Calu3 (cell line): Measurements from ENCODE around the gene C6orf62. TPM values are rescaled to one million over a fixed set of nuclear protein-coding genes. Genes with fewer than 3 reads are reported as not detected.
"Not testable (repeated sequence)": the region's sequence is repeated elsewhere in the genome, so short reads cannot be mapped to it uniquely, and the experiment has no call there.

Source experiments
- BruUV-seq: library from RNA; stranded (reverse); fragments of 400-500 nt; replicated peaks from 2 replicates; lab custom pipeline; 2021; lab: Mats Ljungman, UMichigan
- CTCF ChIA-PET: fragments of 300-600 bp; sonication (Branson Sonifier 250); formaldehyde crosslinking; loops from one replicate; lab custom pipeline; 2022; ENCODE audit warnings: antibody characterized with exemption; lab: Charles Lee
- DNase-seq: peaks from one replicate; pipeline ENCODE4 v3.0.0; 2022
- H3K27ac Mint-ChIP-seq: one replicate; pipeline ENCODE4 v1.8.0; 2022; ENCODE audit warnings: mixed read lengths; ENCODE audit not compliant: unreplicated experiment
- H3K27me3 Mint-ChIP-seq: one replicate; pipeline ENCODE4 v1.8.0; 2022; ENCODE audit warnings: mixed read lengths; ENCODE audit not compliant: unreplicated experiment
- H3K36me3 Mint-ChIP-seq: one replicate; pipeline ENCODE4 v1.8.0; 2022; ENCODE audit warnings: mild to moderate bottlenecking, moderate library complexity, mixed read lengths; ENCODE audit not compliant: insufficient read depth, unreplicated experiment
- H3K4me1 Mint-ChIP-seq: one replicate; pipeline ENCODE4 v1.8.0; 2022; ENCODE audit warnings: mild to moderate bottlenecking, low read depth, mixed read lengths; ENCODE audit not compliant: unreplicated experiment
- H3K4me3 Mint-ChIP-seq: one replicate; pipeline ENCODE4 v1.8.0; 2022; ENCODE audit warnings: mild to moderate bottlenecking, low read depth, moderate library complexity, mixed read lengths; ENCODE audit not compliant: unreplicated experiment
- H3K9me3 Mint-ChIP-seq: one replicate; pipeline ENCODE4 v1.8.0; 2022; ENCODE audit warnings: low read depth, mixed read lengths; ENCODE audit not compliant: unreplicated experiment
- CTCF ChIP-seq: fragments of 200-600 bp; IDR thresholded peaks from one replicate; pipeline ENCODE4 v1.8.0; 2022; ENCODE audit warnings: antibody characterized with exemption; ENCODE audit not compliant: unreplicated experiment
- intact Hi-C: fragments of 100-400 bp; cut with micrococcal nuclease; formaldehyde crosslinking; loops from one replicate; pipeline ENCODE4 v1.10.0; 2022; ENCODE audit not compliant: unreplicated experiment
- total RNA-seq: library from RNA; stranded (reverse); gene quantifications from 2 replicates; pipeline ENCODE4 v1.2.3, GENCODE V29; 2022

C6orf62 gene
- total RNA-seq, 1 experiment from 2014 or later, result 334 TPM

- H3K4me1 Mint-ChIP-seq, result peaks cover 25% of the 10 kb centered on the region
- no peak for DNase-seq
- CTCF ChIA-PET, result interaction anchor here (0.7 to 3.7 kb wide), 2 partner anchors 83 to 116 kb away, joined by 3 to 17 read pairs; no protein-coding TSS in a partner anchor
- no peak for TF ChIP-seq CTCF
- H3K27me3 Mint-ChIP-seq, result no peaks in the 10 kb centered on the region
- H3K36me3 Mint-ChIP-seq, result peaks cover 35% of the 10 kb centered on the region
- no peak overlapping the region for H3K4me3 Mint-ChIP-seq
- H3K9me3 Mint-ChIP-seq, result no peaks in the 10 kb centered on the region
- intact Hi-C loops, result loop anchor here (5.0 kb wide), 2 partner anchors 49 to 376 kb away; partner anchors contain the start of gene KIAA0319
- no peak overlapping the region for H3K27ac Mint-ChIP-seq
- no TSS peak for BruUV-seq
Observed at GRCh38 chr6:24696097-24696496, 22.9 kb downstream of the C6orf62 start.

- not testable (repeated sequence) for H3K9me3 Mint-ChIP-seq, H3K4me3 Mint-ChIP-seq, H3K27ac Mint-ChIP-seq, H3K27me3 Mint-ChIP-seq, BruUV-seq
- peak; percentile 57 for DNase-seq
- TF ChIP-seq CTCF, result peak; percentile 65
- Mint-ChIP-seq H3K36me3 (peaks cover 30% of the 10 kb centered on the region), H3K4me1 (peaks cover 23% of the 10 kb centered on the region)
- CTCF ChIA-PET, result interaction anchor here (3.7 kb wide), 1 partner anchor 115 kb away, joined by 17 read pairs; no protein-coding TSS in a partner anchor
- intact Hi-C loops, result loop anchor here (1.0 to 5.0 kb wide), 6 partner anchors 48 to 377 kb away; partner anchors contain the start of gene KIAA0319
Observed at GRCh38 chr6:24695635-24696034, 23.3 kb downstream of the C6orf62 start.

- intact Hi-C loops, result loop anchor here (2.0 kb wide), 1 partner anchor 263 kb away; no protein-coding TSS in a partner anchor
- peaks cover 21% of the 10 kb centered on the region for H3K36me3 Mint-ChIP-seq
- CTCF ChIA-PET, result interaction anchor here (3.7 kb wide), 1 partner anchor 114 kb away, joined by 17 read pairs; no protein-coding TSS in a partner anchor
- no peaks in the 10 kb centered on the region for H3K27me3 Mint-ChIP-seq
- BruUV-seq, result no TSS peak
- H3K4me1 Mint-ChIP-seq, result peaks cover 14% of the 10 kb centered on the region
- no peak for TF ChIP-seq CTCF
- H3K4me3 Mint-ChIP-seq, result no peak overlapping the region
- H3K9me3 Mint-ChIP-seq, result no peaks in the 10 kb centered on the region
- H3K27ac Mint-ChIP-seq, result no peak overlapping the region
- DNase-seq, result no peak
Observed at GRCh38 chr6:24694198-24694597, 24.8 kb downstream of the C6orf62 start.

- intact Hi-C loops, result no loop called here
- H3K27me3 Mint-ChIP-seq, result no peaks in the 10 kb centered on the region
Observed at GRCh38 chr6:24692848-24693592, 25.9 kb downstream of the C6orf62 start.

More at GRCh38 chr6:24692848-24693592, 25.9 kb downstream of the C6orf62 start:
- Mint-ChIP-seq H3K36me3 (peaks cover 12% of the 10 kb centered on the region), H3K9me3 (no peaks in the 10 kb centered on the region), H3K27ac (no peak overlapping the region), H3K4me1 (peaks cover 14% of the 10 kb centered on the region), H3K4me3 (no peak overlapping the region)
- no TSS peak for BruUV-seq
- no peak for DNase-seq
- TF ChIP-seq CTCF, result no peak
- CTCF ChIA-PET, result interaction anchor here (1.8 to 3.7 kb wide), 2 partner anchors 109 to 113 kb away, joined by 4 to 17 read pairs; no protein-coding TSS in a partner anchor
